Measurements from ENCODE around the gene WFIKKN2.

Gene WFIKKN2

GRCh38 chr17:50840311-50840851 lies 5.0 kb downstream of the WFIKKN2 start:
- no peak overlapping the region for H3K4me3 ChIP-seq (ENCODE audit: low read depth, low read length)

GRCh38 chr17:50841277-50841948 lies 6.0 kb downstream of the WFIKKN2 start:
- DNase-seq, result no peak
- TF ChIP-seq CTCF (IDR thresholded peaks at IDR 0.05; ENCODE audit: low read depth, low read length), result no peak
- no peaks in the 10 kb centered on the region for H3K9me3 ChIP-seq
- H3K36me3 ChIP-seq, result no peaks in the 10 kb centered on the region
- no peak overlapping the region for H3K4me3 ChIP-seq (ENCODE audit: low read depth, low read length)
- H3K4me1 ChIP-seq, result peaks cover 2% of the 10 kb centered on the region; the same call in 1 of the 2 replicates
- no peaks in the 10 kb centered on the region for H3K27me3 ChIP-seq

More at GRCh38 chr17:50840311-50840851, 5.0 kb downstream of the WFIKKN2 start:
- H3K9me3 ChIP-seq, result no peaks in the 10 kb centered on the region
- H3K4me1 ChIP-seq, result peaks cover 2% of the 10 kb centered on the region; the same call in 1 of the 2 replicates
- no peak for DNase-seq
- no peaks in the 10 kb centered on the region for H3K36me3 ChIP-seq
- no peak for TF ChIP-seq CTCF (IDR thresholded peaks at IDR 0.05; ENCODE audit: low read depth, low read length)
- no peaks in the 10 kb centered on the region for H3K27me3 ChIP-seq

GRCh38 chr17:50841949-50842354 lies 6.6 kb downstream of the WFIKKN2 start:
- Histone ChIP-seq H3K36me3 (no peaks in the 10 kb centered on the region), H3K4me1 (peaks cover 2% of the 10 kb centered on the region; the same call in 1 of the 2 replicates), H3K4me3 (ENCODE audit: low read depth, low read length) (no peak overlapping the region), H3K27me3 (no peaks in the 10 kb centered on the region), H3K9me3 (no peaks in the 10 kb centered on the region)
- TF ChIP-seq CTCF (IDR thresholded peaks at IDR 0.05; ENCODE audit: low read depth, low read length), result peak; percentile 88
- DNase-seq, result peak; percentile 82

- no peak overlapping the region for H3K4me3 ChIP-seq (ENCODE audit: low read depth, low read length)
- TF ChIP-seq CTCF (IDR thresholded peaks at IDR 0.05; ENCODE audit: low read depth, low read length), result no peak
- no peaks in the 10 kb centered on the region for H3K27me3 ChIP-seq
- no peaks in the 10 kb centered on the region for H3K9me3 ChIP-seq
- H3K4me1 ChIP-seq, result peaks cover 2% of the 10 kb centered on the region; the same call in 1 of the 2 replicates
- no peak for DNase-seq
- H3K36me3 ChIP-seq, result no peaks in the 10 kb centered on the region
Measured at GRCh38 chr17:50842506-50843149, 7.2 kb downstream of the WFIKKN2 start.

- no peak for TF ChIP-seq CTCF (IDR thresholded peaks at IDR 0.05; ENCODE audit: low read depth, low read length)
- DNase-seq, result no peak
- no peaks in the 10 kb centered on the region for H3K27me3 ChIP-seq
- peaks cover 2% of the 10 kb centered on the region; the same call in 1 of the 2 replicates for H3K4me1 ChIP-seq
- H3K36me3 ChIP-seq, result no peaks in the 10 kb centered on the region
- no peaks in the 10 kb centered on the region for H3K9me3 ChIP-seq
- no peak overlapping the region for H3K4me3 ChIP-seq (ENCODE audit: low read depth, low read length)
Measured at GRCh38 chr17:50843150-50843905, 7.9 kb downstream of the WFIKKN2 start.
